Left cardiac atrium (tissue), 4 donors: ENCODE results near the gene IQSEC1. TPM values are rescaled to one million over a fixed set of nuclear protein-coding genes. Genes with fewer than 3 reads are reported as not detected.

Source experiments
- ATAC-seq, 2 donors: fragments of 200-7000 bp; cut with Tn5 transposase; one replicate each; pipeline ENCODE4 v1.9.1; 2020; ENCODE audit warnings: mild to moderate bottlenecking in 2 of 2, moderate library complexity in 2 of 2
- DNase-seq: peaks from one replicate; pipeline ENCODE4 v3.0.0-alpha.2; 2020
- intact Hi-C, 2 donors: fragments of 100-400 bp; cut with DNase I; formaldehyde crosslinking; loops; one replicate each; pipeline versions ENCODE4 v1.14.1 to v1.15.1; 2022 to 2023
- total RNA-seq, 2 donors: library from RNA; stranded (reverse); fragmentation: NEBNext Ultra II Directional; extraction: Animal tissue kit (Norgen Biotek cat#: 25700); gene quantifications; one replicate each; pipeline ENCODE4 v1.2.1, GENCODE V29; 2021
- donor health status: DM: no; HTN: yes; CAD: no.
- donor health status: DM: no; HTN: yes; CAD: no; lungs with severe emphysema.
- donor health status: DM: yes; HTN: yes; CAD: no.
- donor health status: Dilated cardiomyopathy.

IQSEC1 gene
- total RNA-seq, 2 donors from 2014 or later, result 58.8 to 73.7 TPM

- peak; percentile 82 to 86 for ATAC-seq
- peak; percentile 63 for DNase-seq
- intact Hi-C loops, result loop anchor here (5.0 to 10.0 kb wide), 2 partner anchors 37 to 89 kb away; no protein-coding TSS in a partner anchor
Measured at GRCh38 chr3:12984023-12984823, 89.0 kb downstream of the IQSEC1 start.

GRCh38 chr3:12983319-12983718 is 89.9 kb downstream of the IQSEC1 start:
- DNase-seq (no peak), ATAC-seq (peak in 1 of 2 donors; percentile 11)
- intact Hi-C loops, result loop anchor here (5.0 to 10.0 kb wide), 2 partner anchors 36 to 89 kb away; no protein-coding TSS in a partner anchor

GRCh38 chr3:12982619-12983101 is 90.6 kb downstream of the IQSEC1 start:
- intact Hi-C loops, result loop anchor here (5.0 to 10.0 kb wide), 2 partner anchors 35 to 88 kb away; no protein-coding TSS in a partner anchor
- no peak for DNase-seq
- ATAC-seq, result no peak

- no peak for DNase-seq
- intact Hi-C loops, result loop anchor here (5.0 to 10.0 kb wide), 2 partner anchors 34 to 87 kb away; no protein-coding TSS in a partner anchor
- no peak for ATAC-seq
Measured at GRCh38 chr3:12981306-12982275, 91.6 kb downstream of the IQSEC1 start.

- DNase-seq (no peak), ATAC-seq (no peak)
- intact Hi-C loops, result loop anchor here (5.0 to 10.0 kb wide), 2 partner anchors 33 to 86 kb away; no protein-coding TSS in a partner anchor
Measured at GRCh38 chr3:12980596-12981290, 92.5 kb downstream of the IQSEC1 start.

GRCh38 chr3:12979947-12980487 is 93.2 kb downstream of the IQSEC1 start:
- DNase-seq (no peak), ATAC-seq (no peak)
- intact Hi-C loops, result loop anchor here (5.0 to 10.0 kb wide), 2 partner anchors 33 to 85 kb away; no protein-coding TSS in a partner anchor

- DNase-seq (no peak), ATAC-seq (no peak)
- intact Hi-C loops, result no loop called here
Measured at GRCh38 chr3:12979151-12979946, 93.9 kb downstream of the IQSEC1 start.

- intact Hi-C loops, result no loop called here
- no peak for DNase-seq
Measured at GRCh38 chr3:12978682-12979081, 94.5 kb downstream of the IQSEC1 start.

GRCh38 chr3:12977117-12977808 is 96.0 kb downstream of the IQSEC1 start:
- DNase-seq, result no peak
- intact Hi-C loops, result no loop called here
- no peak for ATAC-seq

More at GRCh38 chr3:12978682-12979081, 94.5 kb downstream of the IQSEC1 start:
- ATAC-seq, result no peak

GRCh38 chr3:12975748-12976522 is 97.3 kb downstream of the IQSEC1 start:
- intact Hi-C loops, result no loop called here
- DNase-seq (no peak), ATAC-seq (no peak)

- intact Hi-C loops, result no loop called here
- ATAC-seq (peak; percentile 62 to 70), DNase-seq (no peak)
Measured at GRCh38 chr3:12974819-12975218, 98.4 kb downstream of the IQSEC1 start.

GRCh38 chr3:12974334-12974733 is 98.9 kb downstream of the IQSEC1 start:
- intact Hi-C loops, result no loop called here
- DNase-seq, result no peak
- ATAC-seq, result no peak

GRCh38 chr3:12973827-12974226 is 99.4 kb downstream of the IQSEC1 start:
- intact Hi-C loops, result no loop called here
- ATAC-seq, result no peak
- no peak for DNase-seq

GRCh38 chr3:12972781-12973702 is 100.2 kb downstream of the IQSEC1 start:
- intact Hi-C loops, result no loop called here
- ATAC-seq (no peak), DNase-seq (no peak)

GRCh38 chr3:12972043-12972442 is 101.2 kb downstream of the IQSEC1 start:
- DNase-seq (no peak), ATAC-seq (no peak)
- intact Hi-C loops, result no loop called here
